ENCODE results near the gene MDK.

MDK gene

GRCh38 chr11:46357483-46357936, 24.0 kb upstream of the MDK start:
- Mint-ChIP-seq H3K27ac (no peak overlapping the region), H3K4me1 (ENCODE audit: low read depth) (peaks cover 45% of the 10 kb centered on the region), H3K36me3 (ENCODE audit: low read depth) (peaks cover 10% of the 10 kb centered on the region), H3K9me3 (no peaks in the 10 kb centered on the region), H3K27me3 (ENCODE audit: low read depth) (no peaks in the 10 kb centered on the region), H3K4me3 (no peak overlapping the region)

GRCh38 chr11:46359953-46360352, 21.5 kb upstream of the MDK start:
- no peaks in the 10 kb centered on the region for H3K9me3 Mint-ChIP-seq
- H3K4me1 Mint-ChIP-seq (ENCODE audit: low read depth) = peaks cover 35% of the 10 kb centered on the region
- no peak overlapping the region for H3K27ac Mint-ChIP-seq
- H3K36me3 Mint-ChIP-seq (ENCODE audit: low read depth) = peaks cover 9% of the 10 kb centered on the region
- H3K27me3 Mint-ChIP-seq (ENCODE audit: low read depth) = no peaks in the 10 kb centered on the region
- H3K4me3 Mint-ChIP-seq = peak overlapping the region; percentile 28

GRCh38 chr11:46360878-46361277, 20.6 kb upstream of the MDK start:
- H3K27ac Mint-ChIP-seq = peak overlapping the region; percentile 89
- peak overlapping the region; percentile 66 for H3K4me3 Mint-ChIP-seq
- no peaks in the 10 kb centered on the region for H3K9me3 Mint-ChIP-seq
- H3K4me1 Mint-ChIP-seq (ENCODE audit: low read depth) = peaks cover 35% of the 10 kb centered on the region
- peaks cover 9% of the 10 kb centered on the region for H3K36me3 Mint-ChIP-seq (ENCODE audit: low read depth)
- H3K27me3 Mint-ChIP-seq (ENCODE audit: low read depth) = no peaks in the 10 kb centered on the region

GRCh38 chr11:46361283-46362155, 19.9 kb upstream of the MDK start:
- Mint-ChIP-seq H3K27me3 (ENCODE audit: low read depth) (no peaks in the 10 kb centered on the region), H3K4me1 (ENCODE audit: low read depth) (peaks cover 32% of the 10 kb centered on the region), H3K4me3 (peak overlapping the region; percentile 66), H3K36me3 (ENCODE audit: low read depth) (peaks cover 7% of the 10 kb centered on the region), H3K27ac (peak overlapping the region; percentile 89), H3K9me3 (no peaks in the 10 kb centered on the region)

GRCh38 chr11:46362156-46363030, 19.1 kb upstream of the MDK start:
- peak overlapping the region; percentile 66 for H3K4me3 Mint-ChIP-seq
- H3K27ac Mint-ChIP-seq = peak overlapping the region; percentile 31
- H3K36me3 Mint-ChIP-seq (ENCODE audit: low read depth) = peaks cover 3% of the 10 kb centered on the region
- no peaks in the 10 kb centered on the region for H3K27me3 Mint-ChIP-seq (ENCODE audit: low read depth)
- peaks cover 30% of the 10 kb centered on the region for H3K4me1 Mint-ChIP-seq (ENCODE audit: low read depth)
- no peaks in the 10 kb centered on the region for H3K9me3 Mint-ChIP-seq

GRCh38 chr11:46363031-46363407, 18.4 kb upstream of the MDK start:
- H3K36me3 Mint-ChIP-seq (ENCODE audit: low read depth) = peaks cover 3% of the 10 kb centered on the region
- H3K27ac Mint-ChIP-seq = peak overlapping the region; percentile 31
- peaks cover 27% of the 10 kb centered on the region for H3K4me1 Mint-ChIP-seq (ENCODE audit: low read depth)
- no peaks in the 10 kb centered on the region for H3K27me3 Mint-ChIP-seq (ENCODE audit: low read depth)
- peak overlapping the region; percentile 25 for H3K4me3 Mint-ChIP-seq
- no peaks in the 10 kb centered on the region for H3K9me3 Mint-ChIP-seq

GRCh38 chr11:46363455-46364005, 17.9 kb upstream of the MDK start:
- no peaks in the 10 kb centered on the region for H3K27me3 Mint-ChIP-seq (ENCODE audit: low read depth)
- H3K4me1 Mint-ChIP-seq (ENCODE audit: low read depth) = peaks cover 27% of the 10 kb centered on the region
- H3K36me3 Mint-ChIP-seq (ENCODE audit: low read depth) = peaks cover 3% of the 10 kb centered on the region
- no peak overlapping the region for H3K27ac Mint-ChIP-seq
- no peak overlapping the region for H3K4me3 Mint-ChIP-seq
- H3K9me3 Mint-ChIP-seq = no peaks in the 10 kb centered on the region

GRCh38 chr11:46364056-46364455, 17.4 kb upstream of the MDK start:
- Mint-ChIP-seq H3K4me3 (no peak overlapping the region), H3K9me3 (no peaks in the 10 kb centered on the region), H3K27ac (no peak overlapping the region), H3K4me1 (ENCODE audit: low read depth) (peaks cover 27% of the 10 kb centered on the region), H3K27me3 (ENCODE audit: low read depth) (no peaks in the 10 kb centered on the region), H3K36me3 (ENCODE audit: low read depth) (peaks cover 5% of the 10 kb centered on the region)

- H3K27ac Mint-ChIP-seq = no peak overlapping the region
- no peaks in the 10 kb centered on the region for H3K9me3 Mint-ChIP-seq
- peaks cover 10% of the 10 kb centered on the region for H3K36me3 Mint-ChIP-seq (ENCODE audit: low read depth)
- H3K27me3 Mint-ChIP-seq (ENCODE audit: low read depth) = no peaks in the 10 kb centered on the region
- peaks cover 27% of the 10 kb centered on the region for H3K4me1 Mint-ChIP-seq (ENCODE audit: low read depth)
- H3K4me3 Mint-ChIP-seq = no peak overlapping the region
Measured at GRCh38 chr11:46364791-46365190, 16.7 kb upstream of the MDK start.

- Mint-ChIP-seq H3K36me3 (ENCODE audit: low read depth) (peaks cover 12% of the 10 kb centered on the region), H3K4me1 (ENCODE audit: low read depth) (peaks cover 21% of the 10 kb centered on the region), H3K27ac (no peak overlapping the region)
Measured at GRCh38 chr11:46366260-46366659, 15.2 kb upstream of the MDK start.

GRCh38 chr11:46366661-46367161, 14.8 kb upstream of the MDK start:
- Mint-ChIP-seq H3K9me3 (no peaks in the 10 kb centered on the region), H3K4me3 (no peak overlapping the region), H3K4me1 (ENCODE audit: low read depth) (peaks cover 20% of the 10 kb centered on the region), H3K27me3 (ENCODE audit: low read depth) (no peaks in the 10 kb centered on the region), H3K27ac (no peak overlapping the region), H3K36me3 (ENCODE audit: low read depth) (peaks cover 12% of the 10 kb centered on the region)

More at GRCh38 chr11:46366260-46366659, 15.2 kb upstream of the MDK start:
- H3K9me3 Mint-ChIP-seq = no peaks in the 10 kb centered on the region
- no peaks in the 10 kb centered on the region for H3K27me3 Mint-ChIP-seq (ENCODE audit: low read depth)
- no peak overlapping the region for H3K4me3 Mint-ChIP-seq

GRCh38 chr11:46367244-46367915, 14.1 kb upstream of the MDK start:
- no peak overlapping the region for H3K4me3 Mint-ChIP-seq
- no peaks in the 10 kb centered on the region for H3K9me3 Mint-ChIP-seq
- no peaks in the 10 kb centered on the region for H3K27me3 Mint-ChIP-seq (ENCODE audit: low read depth)
- no peak overlapping the region for H3K27ac Mint-ChIP-seq
- H3K36me3 Mint-ChIP-seq (ENCODE audit: low read depth) = peaks cover 12% of the 10 kb centered on the region
- H3K4me1 Mint-ChIP-seq (ENCODE audit: low read depth) = peaks cover 18% of the 10 kb centered on the region

- no peak overlapping the region for H3K27ac Mint-ChIP-seq
Measured at GRCh38 chr11:46367916-46368267, 13.6 kb upstream of the MDK start.

More at GRCh38 chr11:46367916-46368267, 13.6 kb upstream of the MDK start:
- Mint-ChIP-seq H3K4me3 (no peak overlapping the region), H3K9me3 (no peaks in the 10 kb centered on the region), H3K27me3 (ENCODE audit: low read depth) (no peaks in the 10 kb centered on the region), H3K36me3 (ENCODE audit: low read depth) (peaks cover 11% of the 10 kb centered on the region), H3K4me1 (ENCODE audit: low read depth) (peaks cover 15% of the 10 kb centered on the region)
